NCI-H2227 treated with DMSO at 0.1 percent for 48 hours (cell line): ENCODE results near the gene SLC30A7.
"Not testable (repeated sequence)": the region's sequence is repeated elsewhere in the genome, so short reads cannot be mapped to it uniquely, and the experiment has no call there.

Experiments
- DNase-seq: peaks from one replicate; lab custom pipeline; 2025; lab: John Stamatoyannopoulos, UW

Gene SLC30A7

DNA sequence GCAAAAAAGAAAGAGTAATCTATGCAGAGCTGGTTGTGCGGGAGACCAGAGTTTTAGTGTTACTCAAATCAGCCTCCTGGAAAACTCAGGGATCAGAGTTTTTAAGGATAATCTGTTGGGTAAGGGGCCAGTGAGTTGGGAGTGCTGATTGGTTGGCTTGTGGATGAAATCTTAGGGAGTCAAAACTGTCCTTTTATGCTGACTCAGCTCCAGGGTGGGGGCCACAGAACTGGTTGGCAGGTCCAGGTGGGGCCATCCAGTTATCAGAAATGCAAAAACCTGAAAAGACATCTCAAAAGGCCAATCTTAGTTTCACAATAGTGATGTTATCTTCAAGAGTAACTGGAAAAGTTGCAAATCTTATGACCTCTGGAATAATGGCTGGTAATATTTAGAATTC is 4.5 kb upstream of the SLC30A7 start:
- DNase-seq: no peak

DNA sequence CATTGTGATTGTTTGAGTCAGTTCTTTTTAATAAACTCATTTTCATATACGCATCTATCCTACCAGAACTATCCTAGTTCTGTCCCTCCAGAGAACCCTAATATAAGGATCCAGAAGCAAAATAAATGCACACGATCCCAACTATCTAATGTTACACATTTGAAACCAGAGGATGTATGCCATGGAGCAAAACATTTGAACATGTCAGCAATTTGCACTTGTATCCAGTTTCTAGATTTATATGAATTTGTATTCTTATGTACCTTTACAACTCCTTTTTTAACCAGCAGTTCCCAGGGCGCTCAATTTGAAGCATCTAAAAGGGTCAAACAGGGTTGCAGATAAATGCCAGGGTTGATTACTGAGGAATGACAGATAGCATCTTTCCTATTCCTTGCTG is 3.3 kb upstream of the SLC30A7 start:
- no peak for DNase-seq

DNA sequence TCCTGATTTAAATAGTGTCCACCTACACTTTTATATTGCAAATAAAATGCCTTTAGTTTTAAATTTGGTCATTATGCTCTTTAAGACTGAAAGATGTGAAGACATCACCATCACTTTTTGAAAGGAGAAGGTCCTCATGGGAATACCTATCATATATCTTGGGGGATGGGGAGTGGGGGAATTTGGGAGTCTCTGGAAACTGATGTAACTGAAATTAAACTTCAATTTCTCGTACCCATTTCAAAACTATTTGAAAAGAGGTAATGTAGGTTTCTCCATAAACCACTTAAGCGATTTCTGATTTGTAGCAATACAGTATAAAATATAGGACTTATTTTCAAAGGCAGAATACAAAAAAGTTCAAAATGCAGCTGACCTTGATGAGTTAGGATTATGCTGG is 2.2 kb upstream of the SLC30A7 start:
- no peak for DNase-seq

DNA sequence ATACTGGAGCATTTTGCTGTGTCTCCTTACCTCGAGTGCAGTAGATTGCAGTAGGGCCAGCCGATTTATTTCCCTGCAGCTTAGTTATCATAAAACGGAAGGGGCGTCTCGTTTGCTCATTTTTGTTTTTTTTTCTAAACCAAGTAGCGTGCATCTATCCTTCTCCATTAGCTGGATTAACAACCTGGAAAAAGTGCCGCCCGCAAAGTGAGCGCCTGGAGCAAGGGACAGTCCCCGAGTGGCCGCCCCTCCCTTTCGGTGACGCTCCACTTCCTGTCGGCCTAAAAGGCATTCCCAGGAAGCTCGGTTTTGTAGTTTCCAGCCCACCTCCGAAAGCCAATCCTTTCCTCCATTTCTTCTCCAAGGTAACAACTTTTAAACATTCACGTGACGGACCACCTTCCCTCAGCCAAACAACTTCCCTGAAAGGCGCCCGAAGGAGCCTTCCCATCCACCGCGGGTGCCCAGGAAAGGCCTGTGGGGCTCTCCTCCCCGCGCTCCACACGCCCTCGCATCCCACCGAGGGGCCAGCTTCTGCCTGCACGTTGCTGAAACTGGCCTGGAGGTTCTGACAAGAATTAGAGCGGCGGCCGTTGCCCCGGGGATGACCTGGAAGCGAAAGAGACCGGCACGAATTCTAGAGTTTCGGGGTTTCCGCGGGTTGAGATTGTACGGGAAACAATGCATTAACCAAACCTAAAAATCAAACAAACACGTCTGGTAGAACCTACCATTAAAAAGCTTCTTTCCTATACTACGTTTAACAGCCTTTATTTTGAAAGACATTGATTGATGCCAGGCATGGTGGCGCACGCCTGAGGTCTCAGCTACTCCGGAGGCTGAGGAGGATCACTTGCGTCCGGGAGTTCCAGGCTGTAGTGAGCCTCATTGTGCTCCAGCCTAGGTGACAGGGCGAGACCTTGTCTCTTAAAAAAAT is 1.0 kb upstream of the SLC30A7 start, which contains the start of gene EXTL2:
Gene EXTL2, minus strand, starts transcription at position 240 of the 937 bp plus-strand sequence. CDS start 6,085 bp downstream, outside the sequence.
- peak; percentile 89 for DNase-seq

DNA sequence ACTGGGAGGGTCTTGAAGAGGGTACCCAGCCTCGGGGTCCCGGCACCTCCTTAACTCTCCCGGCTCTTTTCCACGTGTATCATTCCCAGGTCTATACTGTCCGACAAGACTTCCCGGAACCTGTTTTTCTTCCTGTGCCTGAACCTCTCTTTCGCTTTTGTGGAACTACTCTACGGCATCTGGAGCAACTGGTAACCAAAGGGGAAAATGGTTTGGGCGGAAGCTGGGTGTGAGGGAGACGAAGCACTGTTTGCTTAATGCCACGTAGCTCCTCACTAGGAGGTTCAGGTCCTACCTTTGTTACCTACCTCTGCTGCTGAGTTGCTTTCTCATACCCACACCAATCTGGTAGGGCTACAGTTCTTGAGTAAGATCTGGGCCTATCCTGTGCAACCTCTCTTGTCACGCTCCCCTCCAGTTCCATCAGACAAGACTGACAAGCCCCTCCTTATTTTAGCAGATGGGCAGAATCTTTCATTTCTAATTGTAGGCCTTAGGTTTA is 642 bp downstream of the SLC30A7 start:
- peak; percentile 40 for DNase-seq

DNA sequence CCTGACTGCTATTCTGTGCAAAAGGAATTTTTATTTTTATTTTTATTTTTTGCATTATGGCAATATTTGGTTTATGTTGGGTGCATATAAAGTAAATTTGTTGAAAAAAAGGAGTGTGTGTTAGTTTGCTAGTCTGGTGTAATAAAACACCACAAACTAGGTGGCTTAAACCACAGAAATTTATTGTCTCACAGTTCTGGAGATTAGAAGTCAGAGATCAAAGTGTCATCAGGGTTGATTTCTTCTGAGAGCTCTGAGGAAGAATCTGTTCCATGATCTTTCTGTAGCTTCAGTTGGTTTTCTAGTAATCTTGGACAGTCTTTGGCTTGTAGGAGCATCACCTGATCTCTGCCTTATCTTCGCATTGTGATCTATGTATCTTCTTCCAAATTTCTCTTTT is 6.5 kb downstream of the SLC30A7 start:
- no peak for DNase-seq

DNA sequence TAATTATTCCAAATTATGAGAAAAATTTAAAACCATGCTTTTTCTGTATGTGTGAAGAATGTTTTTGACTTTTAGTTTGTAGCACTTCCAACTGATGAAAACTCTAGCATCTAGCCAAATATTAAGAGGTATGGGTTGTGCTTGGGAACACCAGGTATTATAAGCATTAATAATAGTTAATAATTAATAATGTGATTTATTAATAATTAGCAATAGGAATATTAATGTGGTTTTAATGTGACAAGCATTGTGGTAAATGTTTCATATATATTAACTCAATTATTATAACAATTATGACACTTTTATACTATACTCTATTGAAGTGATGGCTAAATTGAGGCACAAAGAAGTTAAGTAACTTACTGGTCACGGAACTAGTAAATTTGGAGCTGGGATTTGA is 7.9 kb downstream of the SLC30A7 start:
- no peak for DNase-seq

DNA sequence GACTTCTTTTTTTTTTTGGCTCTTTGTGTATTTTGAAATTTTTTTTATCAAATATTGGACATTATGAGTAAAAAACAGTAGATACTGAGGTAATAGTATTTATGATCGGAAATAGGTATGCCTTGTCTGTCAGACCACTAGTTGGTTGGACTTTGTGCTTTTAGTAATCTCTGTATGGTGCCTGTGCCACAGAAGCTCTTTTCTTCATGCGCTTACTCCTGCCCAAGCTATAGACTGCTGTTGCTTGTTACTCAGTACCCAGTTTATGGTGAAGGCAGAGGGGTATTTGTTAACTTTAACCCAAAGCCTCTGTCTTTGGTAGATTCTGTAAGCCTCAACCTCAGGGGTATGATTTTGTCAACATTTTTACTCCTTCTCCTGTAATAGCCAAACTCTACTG is 8.6 kb downstream of the SLC30A7 start:
- DNase-seq: no peak

DNA sequence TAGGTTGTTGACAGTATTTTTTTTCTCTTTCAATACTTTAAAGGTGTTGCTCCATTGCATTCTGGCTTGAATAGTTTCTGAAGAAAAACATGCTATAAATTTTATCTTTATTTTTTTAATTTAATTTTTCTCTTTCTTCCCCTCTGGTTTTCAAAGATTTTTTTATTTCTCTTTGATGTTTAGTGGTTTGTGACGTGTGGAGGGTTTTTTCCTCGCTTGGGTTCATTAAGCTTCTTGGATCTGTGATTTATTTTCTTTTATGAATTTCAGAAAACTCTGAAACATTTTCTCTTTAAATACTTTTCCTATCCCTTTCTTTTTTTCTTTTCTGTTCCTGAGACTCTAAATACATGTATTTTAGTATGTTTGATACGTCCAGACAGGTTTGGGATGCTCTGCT is 9.3 kb downstream of the SLC30A7 start:
- no peak for DNase-seq

DNA sequence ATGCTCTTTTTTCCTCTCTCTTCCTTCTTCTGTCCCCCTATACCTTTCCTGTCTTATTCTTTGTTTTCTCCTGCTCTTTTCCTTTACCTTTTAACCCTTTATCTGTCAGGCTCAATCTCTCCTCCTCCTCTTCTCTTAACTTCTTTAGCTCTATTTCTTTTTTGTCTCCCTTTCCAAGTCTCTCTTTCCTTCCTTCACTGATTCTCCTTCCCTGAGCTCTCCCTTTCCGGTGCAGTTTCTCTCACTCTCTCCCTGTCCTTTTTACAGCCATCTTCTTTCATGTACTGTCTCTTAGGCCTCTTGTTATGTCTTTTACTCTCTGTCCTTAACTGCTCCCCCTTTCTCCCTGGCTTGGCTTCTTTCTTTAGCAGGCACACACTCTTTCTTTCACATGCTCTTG is 12.0 kb downstream of the SLC30A7 start:
- no peak for DNase-seq

DNA sequence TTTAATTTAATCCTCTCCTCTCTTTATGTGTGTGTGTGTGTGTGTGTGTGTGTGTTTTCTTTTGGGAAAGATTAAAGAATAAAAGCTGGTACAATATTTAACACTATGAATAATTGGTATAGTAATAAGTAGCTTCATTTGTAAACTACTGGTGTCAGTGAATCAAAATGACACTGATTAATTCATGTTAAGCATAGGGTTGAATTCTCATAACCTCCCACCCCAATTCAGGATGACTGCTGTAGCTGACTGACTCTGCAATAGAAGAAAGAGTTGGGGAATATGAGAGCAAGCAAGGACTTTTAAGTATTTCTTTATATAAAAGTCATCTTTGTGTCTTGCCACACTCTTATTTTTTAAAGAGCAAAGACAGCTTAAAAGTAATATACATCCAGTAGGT is 13.1 kb downstream of the SLC30A7 start:
- no peak for DNase-seq

DNA sequence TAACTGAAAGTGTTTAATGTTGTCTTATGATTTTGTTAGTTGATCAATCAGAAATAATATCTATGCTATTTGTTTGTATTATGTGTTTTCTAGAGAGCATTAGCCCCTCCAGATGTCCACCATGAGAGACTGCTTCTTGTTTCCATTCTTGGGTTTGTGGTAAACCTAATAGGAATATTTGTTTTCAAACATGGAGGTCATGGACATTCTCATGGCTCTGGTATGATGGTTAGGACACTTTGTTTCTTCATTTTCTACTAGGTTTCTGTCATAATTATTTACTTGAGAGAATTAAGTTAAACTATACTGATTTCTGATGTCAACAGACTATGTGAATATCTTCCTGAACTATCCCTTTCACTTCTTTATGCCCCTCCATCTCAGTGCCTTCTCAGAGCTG is 16.1 kb downstream of the SLC30A7 start:
- DNase-seq: no peak

DNA sequence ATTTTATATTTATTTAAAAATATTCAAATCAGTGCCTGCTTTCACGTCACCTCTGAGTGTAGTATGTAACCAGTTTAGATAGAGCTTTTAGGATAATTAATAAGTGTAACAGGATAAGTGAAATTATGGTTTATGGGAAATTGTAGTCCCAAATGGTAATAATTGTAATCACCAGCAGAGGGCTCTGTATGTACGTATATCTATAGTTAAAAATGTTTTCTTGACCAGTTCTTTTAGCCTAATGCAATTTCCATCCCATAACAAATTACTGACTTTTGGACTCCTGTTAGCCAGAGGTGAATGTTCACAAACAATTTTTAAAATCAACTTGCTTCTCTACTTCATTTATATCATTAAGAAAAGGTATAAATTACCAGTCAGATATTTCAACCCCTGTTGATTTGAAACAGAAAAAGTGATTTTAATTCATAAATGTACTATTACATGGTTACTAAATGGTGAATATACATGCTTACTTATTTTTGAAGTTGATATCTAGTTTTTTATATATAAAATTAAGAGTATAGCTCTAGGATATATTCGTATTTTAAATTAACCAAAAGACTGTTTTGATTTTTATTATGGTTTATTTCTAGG is 25.3 kb downstream of the SLC30A7 start:
- DNase-seq: peak; percentile 59

DNA sequence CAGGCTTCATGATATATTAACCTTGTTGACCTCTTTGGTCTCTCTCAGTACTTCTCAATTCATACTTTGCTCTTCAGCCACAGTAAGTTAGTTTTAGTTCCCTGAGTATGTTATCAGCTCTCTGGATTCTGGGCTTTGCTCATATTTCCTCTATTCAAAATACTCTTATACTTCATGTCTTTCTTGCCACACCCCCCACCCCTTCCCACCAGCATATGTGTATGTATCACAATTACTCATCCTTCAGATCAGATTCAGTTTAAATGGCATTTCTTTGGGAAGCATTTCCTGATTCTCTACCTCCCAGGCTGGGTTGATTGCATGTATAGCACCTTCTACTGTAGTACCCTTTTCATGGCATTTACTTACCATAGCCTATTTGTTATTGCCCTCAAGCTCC is 28.3 kb downstream of the SLC30A7 start:
- DNase-seq: no peak

DNA sequence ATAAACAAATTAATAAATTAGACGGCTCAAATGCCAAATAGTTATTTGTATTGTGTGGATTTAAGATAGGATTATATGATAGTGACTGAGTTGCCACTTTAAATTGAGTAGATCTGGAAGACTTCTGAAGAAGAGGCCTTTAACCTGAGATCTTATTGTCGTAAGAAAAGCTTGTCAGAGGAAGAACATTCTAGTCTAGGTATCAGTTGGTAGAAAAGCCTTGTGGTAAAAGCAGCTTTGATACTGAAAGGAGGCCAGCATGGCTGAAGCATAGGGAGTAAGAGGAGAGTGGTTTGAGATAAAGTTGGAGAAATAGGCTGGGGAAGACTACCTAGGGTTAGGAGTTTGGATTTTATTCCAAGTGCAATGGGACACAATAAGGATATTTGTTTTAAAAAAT is 29.1 kb downstream of the SLC30A7 start:
- DNase-seq: no peak

DNA sequence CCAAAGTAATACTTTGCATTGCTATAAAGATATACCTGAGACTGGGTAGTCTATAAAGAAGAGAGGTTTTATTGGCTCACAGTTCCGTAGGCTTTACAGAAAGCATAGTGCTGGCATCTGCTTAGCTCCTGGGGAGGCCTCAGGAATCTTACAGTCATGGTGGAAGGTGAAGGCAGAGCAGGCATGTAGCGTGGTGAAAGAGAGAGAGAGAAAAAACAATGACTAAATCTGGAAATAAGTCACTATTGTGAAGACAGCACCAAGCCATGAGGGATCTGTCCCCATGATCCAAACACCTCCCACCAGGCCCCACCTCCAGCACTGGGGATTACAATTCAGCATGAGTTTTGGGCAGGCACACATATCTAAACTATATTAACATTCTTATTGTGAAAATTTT is 30.4 kb downstream of the SLC30A7 start:
- no peak for DNase-seq

DNA sequence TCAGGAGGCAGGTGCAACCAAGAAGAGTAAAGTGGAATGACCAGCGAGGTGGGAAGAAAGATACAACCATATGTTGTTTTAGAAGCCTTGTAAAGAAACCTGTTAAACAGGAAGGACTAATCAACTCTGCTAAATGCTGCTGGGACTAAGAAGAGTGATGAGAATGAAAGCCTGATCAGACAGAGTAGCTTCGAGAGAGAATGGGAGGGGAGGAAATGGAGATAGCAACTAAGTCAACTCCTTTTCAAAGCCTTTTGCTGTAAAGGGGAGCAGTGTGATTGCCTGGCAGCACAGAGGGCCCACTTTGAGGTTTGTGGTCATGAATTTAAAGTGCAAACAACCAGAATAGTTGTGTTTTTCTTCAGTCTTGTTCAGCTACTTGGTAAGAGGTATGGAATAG is 31.4 kb downstream of the SLC30A7 start:
- DNase-seq: no peak

DNA sequence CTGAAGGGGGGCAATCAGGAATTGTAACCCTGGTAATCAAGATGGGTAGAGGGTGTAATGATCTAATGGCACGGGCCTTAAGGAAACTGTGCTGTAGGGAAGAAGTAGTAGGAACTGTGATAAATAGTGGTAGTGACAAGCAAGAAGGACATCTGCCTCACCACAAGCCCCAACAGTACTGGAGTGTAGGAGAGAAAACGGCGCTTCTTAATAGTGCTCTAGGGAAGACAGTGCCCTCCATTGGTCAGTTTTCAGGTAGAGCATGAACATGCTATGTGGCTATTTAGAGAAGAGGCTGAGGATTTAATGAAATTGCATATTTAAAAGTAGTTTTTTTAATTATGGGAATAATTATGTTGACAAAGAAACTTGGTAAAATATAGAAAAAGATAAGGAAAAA is 32.2 kb downstream of the SLC30A7 start:
- no peak for DNase-seq

DNA sequence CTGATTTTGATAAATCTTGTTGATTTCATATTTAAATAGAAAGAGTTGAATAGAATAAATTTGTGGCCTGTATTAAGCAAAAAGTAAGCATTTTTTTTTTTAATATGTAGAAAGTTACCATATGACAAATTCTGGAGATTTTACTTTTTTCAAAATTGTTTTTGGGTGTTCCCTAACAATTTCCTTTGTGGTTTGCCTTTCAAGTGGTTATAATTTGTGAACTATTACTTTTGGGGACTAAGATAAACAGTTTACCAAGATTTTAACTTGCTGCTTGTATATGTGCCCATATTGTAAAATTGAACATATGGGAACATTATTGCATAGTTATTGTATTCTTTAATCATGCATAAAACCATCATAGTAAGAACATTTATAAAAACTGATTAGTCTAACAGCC is 34.6 kb downstream of the SLC30A7 start:
- DNase-seq: no peak

DNA sequence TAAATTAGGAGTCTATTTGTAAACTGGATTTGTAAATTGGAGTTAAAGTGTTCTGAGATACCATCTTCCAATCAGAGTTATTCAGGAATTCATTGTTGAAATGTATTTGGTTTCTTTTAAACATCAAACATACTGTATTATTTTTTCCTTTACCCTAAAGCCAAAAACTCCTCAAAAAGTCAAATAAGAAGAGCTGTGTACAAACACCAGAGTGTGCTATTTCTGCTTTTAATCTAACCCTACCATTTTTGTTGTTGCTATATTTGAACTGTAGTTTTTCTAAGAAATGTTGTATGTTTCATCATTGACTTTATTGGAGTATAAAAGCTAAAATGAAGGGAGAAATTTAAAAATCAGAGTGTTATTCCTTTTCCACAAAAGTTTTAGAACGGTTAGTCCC is 35.8 kb downstream of the SLC30A7 start:
- DNase-seq: no peak

DNA sequence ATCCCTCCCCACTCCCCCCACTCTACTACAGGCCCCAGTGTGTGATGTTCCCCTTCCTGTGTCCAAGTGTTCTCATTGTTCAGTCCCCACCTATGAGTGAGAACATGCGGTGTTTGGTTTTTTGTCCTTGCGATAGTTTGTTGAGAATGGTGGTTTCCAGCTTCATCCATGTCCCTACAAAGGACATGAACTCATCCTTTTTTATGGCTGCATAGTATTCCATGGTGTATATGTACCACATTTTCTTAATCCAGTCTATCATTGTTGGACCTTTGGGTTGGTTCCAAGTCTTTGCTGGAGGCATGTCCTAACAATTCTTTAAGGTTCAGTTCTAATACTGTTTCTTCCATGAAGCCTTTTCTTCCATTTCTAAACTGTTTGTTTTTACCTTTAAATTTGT is 37.7 kb downstream of the SLC30A7 start:
- not testable (repeated sequence) for DNase-seq

DNA sequence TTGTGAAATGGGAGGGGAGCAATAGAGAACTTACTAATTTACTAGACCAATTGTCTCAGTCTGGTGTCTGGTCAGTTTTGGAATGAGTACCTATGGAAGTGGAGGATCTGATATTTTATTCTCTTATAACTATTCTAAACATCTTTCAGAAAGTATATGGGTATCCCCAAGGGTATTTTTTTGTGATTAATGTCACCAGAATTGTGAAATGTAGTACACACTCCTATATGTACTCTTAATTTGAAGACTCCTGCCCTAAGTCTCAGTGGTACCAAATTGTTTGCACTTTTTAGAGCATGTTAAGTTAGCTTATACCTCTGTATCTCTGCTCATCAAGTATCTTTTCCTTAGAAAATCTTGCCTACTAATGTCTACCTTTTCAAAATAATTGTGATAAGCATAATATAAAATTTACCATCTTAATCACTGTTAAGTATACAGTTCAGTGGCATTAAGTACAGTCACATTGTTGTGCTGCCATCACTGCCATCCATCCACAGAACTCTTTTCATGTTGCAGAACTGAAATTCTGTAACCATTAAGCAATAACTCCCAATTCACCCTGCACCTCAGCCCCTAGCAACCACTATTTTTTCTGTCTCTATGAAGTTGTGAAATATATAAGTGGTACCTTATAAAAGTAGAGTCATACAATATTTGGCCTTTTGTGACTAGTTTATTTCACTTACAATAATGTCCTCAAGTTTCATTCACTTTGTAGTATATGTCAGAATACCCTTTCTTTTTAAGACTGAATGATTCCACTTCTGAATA is 40.5 kb downstream of the SLC30A7 start:
- DNase-seq: no peak

DNA sequence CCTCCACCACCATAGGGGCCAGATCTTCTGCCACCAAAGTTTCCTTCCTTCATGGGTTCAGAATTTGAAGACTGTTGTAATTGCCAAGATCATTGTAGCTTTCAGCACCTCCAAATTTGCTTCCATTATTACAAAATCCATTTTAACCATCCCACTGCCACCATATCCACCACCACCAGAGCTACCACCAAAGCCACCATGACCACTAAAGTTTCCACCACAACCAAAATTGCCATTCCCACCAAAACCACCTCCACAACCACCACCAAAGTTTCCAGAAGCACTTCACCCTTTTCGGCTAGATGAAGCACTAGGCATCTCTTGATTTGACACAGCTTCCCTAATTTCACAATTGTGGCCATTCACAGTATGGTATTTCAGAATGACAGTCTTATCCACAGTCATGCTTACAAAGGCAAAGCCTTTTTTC is 45.2 kb downstream of the SLC30A7 start:
- DNase-seq: no peak
